Measurements from ENCODE around the gene GLB1L. TPM values are rescaled to one million over a fixed set of nuclear protein-coding genes. Genes with fewer than 3 reads are reported as not detected.

GLB1L gene
- total and polyA plus RNA-seq, 2 of the 8 experiments (the other 6 are each of a cell fraction or from before 2014, with no cell fraction given) = 3.7 to 4.0 TPM

DNA sequence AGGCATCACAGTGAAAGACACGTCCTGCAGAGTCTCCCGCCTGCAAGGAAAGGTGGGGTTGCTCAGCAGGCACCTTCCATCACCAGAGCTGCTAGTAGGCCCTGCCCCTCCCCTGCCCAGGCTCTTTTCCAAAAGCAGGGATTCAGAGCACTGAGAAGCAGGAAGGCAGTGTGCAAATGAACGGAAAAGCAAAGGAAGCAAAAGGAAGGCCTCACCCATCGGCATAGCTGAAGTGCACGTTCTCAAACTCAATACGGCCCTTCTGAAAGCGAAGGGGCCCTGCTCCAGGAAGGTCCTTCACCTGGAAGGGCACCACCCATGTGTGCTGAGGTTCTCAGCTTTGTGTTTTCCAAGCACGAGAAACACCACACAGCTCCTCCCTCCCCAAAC is 32.2 kb downstream of the GLB1L start:
- Histone ChIP-seq H3K4me3 (ENCODE audit: extremely low read depth in 1 of 4, insufficient read depth in 2 of 4, low read depth in 3 of 4, low read length in 4 of 4) (no peak overlapping the region), H4K91ac (replicated peaks; ENCODE audit: insufficient read length, low read length) (no peak overlapping the region), H3K23me2 (ENCODE audit: low read depth, low read length) (peaks cover 2% of the 10 kb centered on the region), H3K4ac (replicated peaks; ENCODE audit: insufficient read length, low read depth, low read length) (no peak overlapping the region), H3K9ac (replicated peaks in 1 of 4; ENCODE audit: extremely low read depth in 1 of 4, low read depth in 3 of 4, low read length in 3 of 4) (no peak overlapping the region), H3K4me1 (replicated peaks in 1 of 4; ENCODE audit: control insufficient read depth in 3 of 4, insufficient read depth in 4 of 4, low read length in 3 of 4) (peaks cover 0 to 2% (median 0%) of the 10 kb centered on the region in 4 experiments; a peak in 2 of 7 replicates), H2BK120ac (replicated peaks; ENCODE audit: low read depth, low read length) (no peak overlapping the region), H2BK5ac (ENCODE audit: low read depth, low read length) (no peak overlapping the region), H3K56ac (replicated peaks; ENCODE audit: insufficient read length, low read depth, low read length) (no peak overlapping the region), H3K36me3 (ENCODE audit: control insufficient read depth in 2 of 4, insufficient read depth in 4 of 4, low read length in 3 of 4) (peaks cover 14 to 57% (median 29%) of the 10 kb centered on the region in 4 experiments), H3K4me2 (ENCODE audit: insufficient read depth in 1 of 2, low read depth in 2 of 2, low read length in 2 of 2) (no peak overlapping the region), H3K79me2 (ENCODE audit: control insufficient read depth in 1 of 2, insufficient read depth in 2 of 2, low read length in 2 of 2) (no peaks in the 10 kb centered on the region), H4K8ac (ENCODE audit: extremely low read depth, insufficient read depth, low read length) (no peak overlapping the region), H2AK5ac (ENCODE audit: low read depth, low read length) (no peak overlapping the region), H2BK15ac (ENCODE audit: low read length) (no peak overlapping the region), H4K20me1 (replicated peaks in 1 of 2; ENCODE audit: control insufficient read depth in 1 of 2, insufficient read depth in 2 of 2, low read length in 2 of 2) (peaks cover 0 to 2% of the 10 kb centered on the region in 2 experiments), H3K14ac (ENCODE audit: insufficient read length) (no peak overlapping the region), H2BK12ac (ENCODE audit: low read depth, low read length) (no peak overlapping the region), H3K23ac (ENCODE audit: insufficient read length) (no peak overlapping the region), H2AFZ (ENCODE audit: low read length) (no peak overlapping the region), H3K79me1 (ENCODE audit: low read depth, low read length) (no peaks in the 10 kb centered on the region), H2BK20ac (ENCODE audit: low read length) (no peak overlapping the region), H3K27me3 (replicated peaks in 1 of 4; ENCODE audit: control insufficient read depth in 3 of 4, extremely low read depth in 1 of 4, insufficient read depth in 3 of 4, low read length in 3 of 4) (no peaks in the 10 kb centered on the region), H3K9me3 (ENCODE audit: insufficient read depth in 2 of 2, low read depth in 1 of 2, low read length in 1 of 2) (no peaks in the 10 kb centered on the region), H3K27ac (ENCODE audit: low read depth, low read length) (no peak overlapping the region), H3K18ac (ENCODE audit: extremely low read depth, low read length) (no peak overlapping the region), H4K5ac (ENCODE audit: insufficient read length, low read depth, low read length) (no peak overlapping the region)
- TF ChIP-seq TBP (IDR thresholded peaks at IDR 0.05; ENCODE audit: low read depth, low read length) (no peak), POLR2A (IDR thresholded peaks at IDR 0.05; ENCODE audit: control extremely low read depth in 1 of 2, low read depth in 2 of 2, low read length in 2 of 2) (no peak)
- WGBS, 2 experiments (ENCODE audit: extremely low coverage in 1 of 2, insufficient coverage in 1 of 2, insufficient read length in 1 of 2, insufficient replicate concordance in 2 of 2, low coverage in 1 of 2, low lambda C conversion rate in 2 of 2, missing lambda C conversion rate in 1 of 2) = 98% methylated on average over 8 of the region's 8 CpGs; no CpG with 5 or more reads in 1 of the 2 experiments
- FAIRE-seq (no peak), DNase-seq (ENCODE audit: low read depth in 1 of 2, low spot score in 2 of 2) (no peak)
- CTCF ChIA-PET (ENCODE audit: partially characterized antibody) = interaction anchor here (0.9 to 1.1 kb wide), 2 partner anchors 41 to 64 kb away, joined by 4 read pairs; no protein-coding TSS in a partner anchor
- POLR2A ChIA-PET (ENCODE audit: partially characterized antibody) = interaction anchor here (0.6 to 1.5 kb wide), 7 partner anchors 11 to 50 kb away, joined by 3 to 7 read pairs (median 3); partner anchors contain the start of genes ANKZF1, ATG9A, GLB1L and STK16
